SK-N-SH (cell line): ENCODE results near the gene SHH. TPM values are rescaled to one million over a fixed set of nuclear protein-coding genes. Genes with fewer than 3 reads are reported as not detected.

ENCODE experiments used
- CTCF ChIA-PET: fragments of 300-600, 350-600 bp; formaldehyde crosslinking; extraction: SDS; loops from one replicate; lab custom pipeline; 2021; lab: Yijun Ruan, JAX
- POLR2A ChIA-PET: fragments of 350-600 bp; sonication (Branson Sonifier 250); formaldehyde crosslinking; extraction: SDS; loops from one replicate; lab custom pipeline; 2020; ENCODE audit warnings: antibody characterized with exemption, inconsistent platforms; lab: Yijun Ruan, JAX
- DNase-seq: peaks from one replicate; pipeline ENCODE4 v3.0.0; 2012
- H2AFZ ChIP-seq: fragments of 200-600 bp; sonication (generic); 2 replicates; pipeline ENCODE4 v1.8.1; 2016; ENCODE audit warnings: antibody characterized with exemption, mild to moderate bottlenecking, low read depth
- H3F3A ChIP-seq: fragments of 200-600 bp; sonication (generic); replicated peaks from 2 replicates; pipeline ENCODE3; 2016; ENCODE audit warnings: antibody characterized with exemption, mild to moderate bottlenecking; ENCODE audit not compliant: insufficient read depth
- H3K27ac ChIP-seq, 2 experiments: fragments of 200-500 bp in 1 of 2; fragments of 200-600 bp in 1 of 2; sonication (Bioruptor generic) in 1 of 2; sonication (generic), shearing (Covaris generic) in 1 of 2; 2 replicates each; pipeline versions ENCODE4 v1.5.1 to v1.6.1; 2014 to 2016; ENCODE audit warnings: low read depth in 2 of 2, inconsistent platforms in 1 of 2, low read length in 1 of 2, mild to moderate bottlenecking in 1 of 2, mixed read lengths in 1 of 2
- H3K27me3 ChIP-seq: fragments of 200-600 bp; sonication (generic), shearing (Covaris generic); 2 replicates; pipeline ENCODE4 v1.6.1; 2016; ENCODE audit warnings: mixed run types; ENCODE audit not compliant: insufficient read depth
- H3K36me3 ChIP-seq, 2 experiments: fragments of 200-500 bp in 1 of 2; fragments of 200-600 bp in 1 of 2; sonication (Bioruptor generic) in 1 of 2; sonication (generic) in 1 of 2; replicated peaks in 1 of 2; 2 replicates each; pipeline versions ENCODE3 to v1.5.1; 2014 to 2016; ENCODE audit warnings: low read length in 1 of 2, mild to moderate bottlenecking in 1 of 2; ENCODE audit not compliant: insufficient read depth in 2 of 2, control insufficient read depth in 1 of 2
- H3K4me1 ChIP-seq, 2 experiments: fragments of 200-500 bp in 1 of 2; fragments of 200-600 bp in 1 of 2; sonication (Bioruptor generic) in 1 of 2; sonication (generic), shearing (Covaris generic) in 1 of 2; 2 replicates each; pipeline versions ENCODE4 v1.5.1 to v1.6.1; 2014 to 2016; ENCODE audit warnings: low read depth in 1 of 2, low read length in 1 of 2, mixed run types in 1 of 2; ENCODE audit not compliant: insufficient read depth in 2 of 2, control insufficient read depth in 1 of 2
- H3K4me2 ChIP-seq: fragments of 200-600 bp; sonication (generic), shearing (Covaris generic); 2 replicates; pipeline ENCODE4 v1.6.1; 2017; ENCODE audit warnings: mixed run types
- H3K4me3 ChIP-seq, 2 experiments: fragments of 200-500 bp in 1 of 2; fragments of 200-600 bp in 1 of 2; sonication (Bioruptor generic) in 1 of 2; sonication (generic), shearing (Covaris generic) in 1 of 2; 2 replicates each; pipeline versions ENCODE4 v1.5.1 to v1.8.1; 2014 to 2016; ENCODE audit warnings: low read depth in 2 of 2, inconsistent platforms in 1 of 2, low read length in 1 of 2, mild to moderate bottlenecking in 1 of 2, mixed read lengths in 1 of 2, moderate library complexity in 1 of 2
- H3K79me2 ChIP-seq: fragments of 200-600 bp; sonication (generic); 2 replicates; pipeline ENCODE4 v1.8.1; 2017; ENCODE audit warnings: mild to moderate bottlenecking; ENCODE audit not compliant: insufficient read depth
- H3K9ac ChIP-seq: fragments of 200-600 bp; sonication (generic); 2 replicates; pipeline ENCODE4 v1.6.1; 2017; ENCODE audit warnings: mixed run types
- H3K9me2 ChIP-seq: fragments of 200-600 bp; sonication (generic); 2 replicates; pipeline ENCODE4 v1.6.1; 2017; ENCODE audit warnings: mixed run types
- H3K9me3 ChIP-seq: fragments of 200-600 bp; sonication (generic); 2 replicates; pipeline ENCODE4 v1.6.1; 2017; ENCODE audit warnings: mixed run types, mild to moderate bottlenecking, moderate library complexity
- H4K20me1 ChIP-seq: fragments of 200-600 bp; sonication (generic); 2 replicates; pipeline ENCODE4 v1.6.1; 2017; ENCODE audit warnings: mild to moderate bottlenecking, mixed run types; ENCODE audit not compliant: insufficient read depth
- CTCF ChIP-seq: fragments of 200-600 bp; sonication (generic); IDR thresholded peaks from 2 replicates; pipeline ENCODE4 v1.6.1; 2017; ENCODE audit warnings: antibody characterized with exemption, mild to moderate bottlenecking, moderate library complexity
- FOXJ3 ChIP-seq: sonication (generic); formaldehyde crosslinking; IDR thresholded peaks from 2 replicates; pipeline ENCODE4 v1.5.1; 2020; ENCODE audit warnings: mild to moderate bottlenecking, missing genetic modification reagents
- GATA2 ChIP-seq: sonication (generic); formaldehyde crosslinking; IDR thresholded peaks from 2 replicates; pipeline ENCODE4 v1.5.0; 2020; ENCODE audit warnings: mild to moderate bottlenecking, missing genetic modification reagents
- JUND ChIP-seq: IDR thresholded peaks from 2 replicates; pipeline ENCODE4 v1.4.0; 2012
- NFIC ChIP-seq: IDR thresholded peaks from 2 replicates; pipeline ENCODE4 v1.4.0; 2012; ENCODE audit warnings: borderline replicate concordance
- NRF1 ChIP-seq: IDR thresholded peaks from 2 replicates; pipeline ENCODE4 v1.6.1; 2012; ENCODE audit warnings: low read depth, mild to moderate bottlenecking, low read length
- REST ChIP-seq: IDR thresholded peaks from 2 replicates; pipeline ENCODE4 v1.6.1; 2012; ENCODE audit warnings: mild to moderate bottlenecking, low read depth, low read length, moderate library complexity
- RXRA ChIP-seq: IDR thresholded peaks from 2 replicates; pipeline ENCODE4 v1.4.0; 2012; ENCODE audit warnings: low read depth, mild to moderate bottlenecking, borderline replicate concordance
- SMC3 ChIP-seq: IDR thresholded peaks from 2 replicates; pipeline ENCODE4 v1.6.1; 2012; ENCODE audit warnings: low read depth, low read length, improper control_type of control experiment
- USF1 ChIP-seq: IDR thresholded peaks from 2 replicates; pipeline ENCODE4 v1.4.0; 2012; ENCODE audit warnings: low read depth, borderline replicate concordance
- YY1 ChIP-seq: IDR thresholded peaks from 2 replicates; pipeline ENCODE4 v1.4.0; 2012; ENCODE audit warnings: low read depth, mild to moderate bottlenecking
- WGBS: methylation state at CpG from one replicate; pipeline ENCODE4 v1.1.6; 2017; ENCODE audit warnings: low lambda C conversion rate; 5-methylcytosine and 5-hydroxymethylcytosine counted together
- polyA plus RNA-seq, 3 experiments: library from polyadenylated mRNA; depleted of rRNA; stranded (reverse); fragments of >200 nt; gene quantifications; 2 replicates each; pipeline ENCODE4 v1.2.3, GENCODE V29; 2012

Gene SHH
- polyA plus RNA-seq, 1 of the 3 experiments (the other 2 are of a cell fraction): not detected

GRCh38 chr7:155813546-155814315 lies 1.5 kb upstream of the SHH start:
- Histone ChIP-seq H4K20me1 (no peaks in the 10 kb centered on the region), H3K9me2 (no peaks in the 10 kb centered on the region), H2AFZ (no peak overlapping the region), H3F3A (no peaks in the 10 kb centered on the region), H3K4me2 (no peak overlapping the region), H3K27ac (no peak overlapping the region), H3K9ac (no peak overlapping the region), H3K36me3 (no peaks in the 10 kb centered on the region), H3K4me1 (no peaks in the 10 kb centered on the region), H3K27me3 (peaks cover 94% of the 10 kb centered on the region), H3K4me3 (no peak overlapping the region), H3K9me3 (no peaks in the 10 kb centered on the region), H3K79me2 (no peaks in the 10 kb centered on the region)
- WGBS: 14% methylated on average over 14 of the region's 19 CpGs
- no peak for DNase-seq
- ChIA-PET POLR2A (no interaction called here), CTCF (interaction anchor here (0.6 to 4.6 kb wide), 7 partner anchors 9 to 1011 kb away, joined by 3 to 33 read pairs (median 4); no protein-coding TSS in a partner anchor)
- TF ChIP-seq RXRA (no peak), SMC3 (no peak), YY1 (no peak), USF1 (no peak), JUND (no peak), NRF1 (no peak), REST (no peak), CTCF (no peak), FOXJ3 (CRISPR knock-in tag) (no peak), GATA2 (CRISPR knock-in tag) (no peak), NFIC (no peak)
